K562 (cell line): ENCODE measurements around the gene OTULIN. TPM values are rescaled to one million over a fixed set of nuclear protein-coding genes. Genes with fewer than 3 reads are reported as not detected.
A peak's percentile ranks its signal among the peaks of the same experiment; 100 is the strongest.

Source experiments
- ARID4B ChIP-seq: sonication (generic); formaldehyde crosslinking; IDR thresholded peaks from 2 replicates; pipeline ENCODE4 v1.8.0; 2022; ENCODE audit warnings: mild to moderate bottlenecking, missing genetic modification reagents
- BACH1 ChIP-seq: fragments of 200-800 bp; sonication (Bioruptor generic); IDR thresholded peaks from 2 replicates; pipeline ENCODE4 v1.6.1; 2016; ENCODE audit warnings: missing genetic modification characterization, missing compliant biosample characterization
- BRD4 ChIP-seq: fragments of 200-600 bp; sonication (generic); IDR thresholded peaks from 2 replicates; pipeline ENCODE4 v1.6.1; 2017; ENCODE audit warnings: inconsistent platforms
- GABPA ChIP-seq: fragments of 200-800 bp; sonication (Bioruptor generic); conservative IDR thresholded peaks from 2 replicates; pipeline ENCODE4 v1.6.1; 2016; ENCODE audit warnings: low read depth, missing genetic modification characterization, missing compliant biosample characterization
- HDAC3 ChIP-seq: fragments of 450-650 bp; IDR thresholded peaks from 2 replicates; pipeline ENCODE4 v1.6.1; 2018; ENCODE audit warnings: borderline replicate concordance, mild to moderate bottlenecking, moderate library complexity; ENCODE audit not compliant: partially characterized antibody
- HLTF ChIP-seq: fragments of 450-650 bp; IDR thresholded peaks from 2 replicates; pipeline ENCODE4 v1.6.1; 2016
- KDM2B ChIP-seq: fragments of 250-450 bp; sonication (Bioruptor Pico); IDR thresholded peaks from 2 replicates; pipeline ENCODE4 v1.8.0; 2021; ENCODE audit warnings: mild to moderate bottlenecking, moderate library complexity
- MYNN ChIP-seq, 2 experiments: sonication (generic); formaldehyde crosslinking in 1 of 2; IDR thresholded peaks; 2 replicates each; pipeline versions ENCODE4 v1.5.0 to v1.6.1; 2016 to 2020; ENCODE audit warnings: antibody characterized with exemption in 1 of 2, missing genetic modification reagents in 1 of 2
- NCOA1 ChIP-seq: fragments of 450-650 bp; IDR thresholded peaks from 2 replicates; pipeline ENCODE4 v1.6.1; 2016; ENCODE audit warnings: low read depth
- PHB2 ChIP-seq: fragments of 450-650 bp; IDR thresholded peaks from 2 replicates; pipeline ENCODE4 v1.6.1; 2017; ENCODE audit warnings: low read depth
- RAD21 ChIP-seq, 2 experiments: fragments of 250-450 bp in 1 of 2; fragments of 450-650 bp in 1 of 2; sonication (Bioruptor Pico) in 1 of 2; formaldehyde crosslinking in 1 of 2; IDR thresholded peaks in 1 of 2; conservative IDR thresholded peaks in 1 of 2; 2 replicates each; pipeline versions ENCODE4 v1.4.0 to v1.8.0; 2020 to 2022; ENCODE audit warnings: mild to moderate bottlenecking in 2 of 2, moderate library complexity in 1 of 2
- RBM39 ChIP-seq: fragments of 200-400 bp; formaldehyde crosslinking; optimal IDR thresholded peaks from 2 replicates; pipeline ENCODE3; 2018; ENCODE audit warnings: low read depth, low read length
- SMARCE1 ChIP-seq: fragments of 450-650 bp; IDR thresholded peaks from 2 replicates; pipeline ENCODE4 v1.7.1; 2016; ENCODE audit warnings: mild to moderate bottlenecking
- VEZF1 ChIP-seq: fragments of 200-800 bp; sonication (Bioruptor generic); IDR thresholded peaks from 2 replicates; pipeline ENCODE4 v1.6.1; 2017; ENCODE audit warnings: missing genetic modification characterization, missing compliant biosample characterization
- ZBTB2 ChIP-seq: fragments of 450-650 bp; IDR thresholded peaks from 2 replicates; pipeline ENCODE4 v1.6.1; 2016; ENCODE audit warnings: antibody characterized with exemption
- ZBTB43 ChIP-seq: sonication (generic); formaldehyde crosslinking; IDR thresholded peaks from 2 replicates; pipeline ENCODE4 v1.8.0; 2023; ENCODE audit warnings: mild to moderate bottlenecking, missing genetic modification reagents
- ZFPM2 ChIP-seq: fragments of 250-450 bp; sonication (Bioruptor Pico); IDR thresholded peaks from 2 replicates; pipeline ENCODE4 v1.5.1; 2022; ENCODE audit warnings: mild to moderate bottlenecking
- ZNF561 ChIP-seq: fragments of 450-650 bp; formaldehyde crosslinking; conservative IDR thresholded peaks from 2 replicates; pipeline ENCODE4 v1.4.0; 2020; ENCODE audit warnings: mild to moderate bottlenecking, moderate library complexity
- ZNF780A ChIP-seq: fragments of 250-450 bp; sonication (Bioruptor Pico); IDR thresholded peaks from 2 replicates; pipeline ENCODE4 v1.5.0; 2021; ENCODE audit warnings: mild to moderate bottlenecking
- ZNF830 ChIP-seq: fragments of 250-450 bp; sonication (Bioruptor Pico); IDR thresholded peaks from 2 replicates; pipeline ENCODE4 v1.5.0; 2021; ENCODE audit warnings: mild to moderate bottlenecking
- polyA plus RNA-seq, 8 experiments: library from polyadenylated mRNA; depleted of rRNA in 4 of 8; stranded (reverse) in 5 of 8; unstranded in 3 of 8; fragments of >200 nt; fragmentation: Nextera tagmentation in 2 of 8; fragmentation: Illumina TruSeq in 1 of 8; extraction: Ambion mirVana in 2 of 8; extraction: Trizol in 1 of 8; gene quantifications; 2 replicates each; pipeline versions ENCODE4 v1.2.1 to v1.2.3, GENCODE V29; 2011 to 2014; ENCODE audit warnings: inconsistent platforms in 1 of 8, missing spikeins in 1 of 8
- total RNA-seq, 7 experiments: library from RNA; depleted of rRNA in 6 of 7; stranded (reverse); fragments of >200 nt in 6 of 7; fragmentation: Illumina TruSeq in 2 of 7; extraction: Trizol in 2 of 7; gene quantifications; 2 replicates each; pipeline versions ENCODE4 v1.2.1 to v1.2.3, GENCODE V29; 2011 to 2021; ENCODE audit warnings: low replicate concordance in 1 of 7

Gene OTULIN
- total and polyA plus RNA-seq, 9 of the 15 experiments (the other 6 are each of a cell fraction or from before 2014, with no cell fraction given) = 3.3 to 33.6 (median 20.1) TPM

GRCh38 chr5:14699807-14700400, 35.4 kb downstream of the OTULIN start (continued):
- no peak for TF ChIP-seq HDAC3
- no peak for TF ChIP-seq GABPA
- TF ChIP-seq SMARCE1 = no peak
- no peak for TF ChIP-seq NCOA1
- TF ChIP-seq ARID4B (CRISPR knock-in tag) = no peak
- TF ChIP-seq BRD4 = no peak
- TF ChIP-seq ZBTB43 (CRISPR knock-in tag) = no peak
- TF ChIP-seq PHB2 = no peak
- TF ChIP-seq ZNF561 (CRISPR knock-in tag) = no peak
- no peak for TF ChIP-seq HLTF
- peak; percentile 79; the same call in 1 of the 2 replicates for TF ChIP-seq BACH1 (tag)
- peak; percentile 21 to 46; a peak in 2 of 4 replicates for TF ChIP-seq RAD21 (CRISPR knock-in tag; conservative IDR thresholded peaks at IDR 0.05 in 1 of 2, IDR thresholded peaks at IDR 0.05 in 1 of 2)
- no peak for TF ChIP-seq ZNF780A (CRISPR knock-in tag)
- TF ChIP-seq KDM2B (CRISPR knock-in tag) = no peak
- no peak for TF ChIP-seq ZBTB2
- no peak for TF ChIP-seq VEZF1 (CRISPR knock-in tag)
- no peak for TF ChIP-seq MYNN (IDR thresholded peaks at IDR 0.05)
- TF ChIP-seq MYNN (CRISPR knock-in tag; IDR thresholded peaks at IDR 0.05) = no peak
- TF ChIP-seq ZNF830 (CRISPR knock-in tag) = no peak
- TF ChIP-seq RBM39 = no peak
- no peak for TF ChIP-seq ZFPM2
